Kidney epithelial cell (primary cell): Measurements from ENCODE around the gene CFAP61. TPM values are rescaled to one million over a fixed set of nuclear protein-coding genes. Genes with fewer than 3 reads are reported as not detected.

Source experiments
- DNase-seq: peaks from one replicate; pipeline ENCODE4 v3.0.0-alpha.2; 2010; ENCODE audit warnings: low read depth
- H3K27me3 ChIP-seq: 2 replicates; pipeline ENCODE4 v1.6.0; 2011; ENCODE audit warnings: low read length; ENCODE audit not compliant: control insufficient read depth, insufficient read depth
- H3K36me3 ChIP-seq: 2 replicates; pipeline ENCODE4 v1.5.1; 2011; ENCODE audit warnings: low read length; ENCODE audit not compliant: control insufficient read depth, insufficient read depth
- H3K4me3 ChIP-seq: 2 replicates; pipeline ENCODE4 v1.5.1; 2011; ENCODE audit warnings: low read depth, mild to moderate bottlenecking, control low read depth, low read length
- total RNA-seq: library from RNA; depleted of rRNA; stranded (reverse); fragments of >200 nt; gene quantifications from 2 replicates; pipeline ENCODE4 v1.2.3, GENCODE V29; 2015
- TF ChIP-seq, protein P1 (sequence below): IDR thresholded peaks from 2 replicates; pipeline ENCODE4 v1.5.1; 2011; ENCODE audit warnings: mild to moderate bottlenecking, moderate library complexity, low read length, control low read depth, inconsistent platforms; ENCODE audit not compliant: insufficient read depth, poor library complexity, severe bottlenecking

CFAP61 gene
- total RNA-seq, 1 donor from 2014 or later, result not detected

DNA sequence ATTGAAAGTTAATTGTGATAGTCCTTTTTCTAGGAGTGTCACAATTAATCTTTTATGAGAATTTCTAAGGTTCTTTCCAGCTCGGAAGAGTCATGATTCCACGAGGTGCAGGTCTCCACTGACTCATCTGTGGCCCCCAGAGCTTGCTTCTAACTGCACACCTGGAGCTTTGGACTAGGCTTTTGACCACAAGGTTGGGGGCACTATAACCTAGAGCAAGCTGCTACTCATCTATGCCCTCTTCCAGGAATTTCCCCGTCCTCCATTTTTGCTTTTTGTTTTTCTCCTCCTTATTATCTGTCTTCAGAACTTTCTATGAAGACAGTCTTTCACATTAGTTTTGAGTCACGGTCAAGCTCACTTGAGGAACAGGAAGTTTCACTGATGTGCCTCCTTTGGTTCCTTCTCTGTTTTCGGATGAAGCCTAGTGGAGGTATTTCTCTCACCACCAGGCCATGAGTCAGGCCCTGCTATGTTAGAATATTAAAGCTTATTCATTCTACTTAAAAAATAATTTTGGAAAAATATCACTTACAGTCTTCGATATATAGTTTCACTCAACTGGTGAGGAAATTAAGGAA, 196.4 kb downstream of the CFAP61 start:
- Histone ChIP-seq H3K4me3 (no peak overlapping the region), H3K36me3 (no peaks in the 10 kb centered on the region), H3K27me3 (no peaks in the 10 kb centered on the region)
- TF ChIP-seq, protein P1, sequence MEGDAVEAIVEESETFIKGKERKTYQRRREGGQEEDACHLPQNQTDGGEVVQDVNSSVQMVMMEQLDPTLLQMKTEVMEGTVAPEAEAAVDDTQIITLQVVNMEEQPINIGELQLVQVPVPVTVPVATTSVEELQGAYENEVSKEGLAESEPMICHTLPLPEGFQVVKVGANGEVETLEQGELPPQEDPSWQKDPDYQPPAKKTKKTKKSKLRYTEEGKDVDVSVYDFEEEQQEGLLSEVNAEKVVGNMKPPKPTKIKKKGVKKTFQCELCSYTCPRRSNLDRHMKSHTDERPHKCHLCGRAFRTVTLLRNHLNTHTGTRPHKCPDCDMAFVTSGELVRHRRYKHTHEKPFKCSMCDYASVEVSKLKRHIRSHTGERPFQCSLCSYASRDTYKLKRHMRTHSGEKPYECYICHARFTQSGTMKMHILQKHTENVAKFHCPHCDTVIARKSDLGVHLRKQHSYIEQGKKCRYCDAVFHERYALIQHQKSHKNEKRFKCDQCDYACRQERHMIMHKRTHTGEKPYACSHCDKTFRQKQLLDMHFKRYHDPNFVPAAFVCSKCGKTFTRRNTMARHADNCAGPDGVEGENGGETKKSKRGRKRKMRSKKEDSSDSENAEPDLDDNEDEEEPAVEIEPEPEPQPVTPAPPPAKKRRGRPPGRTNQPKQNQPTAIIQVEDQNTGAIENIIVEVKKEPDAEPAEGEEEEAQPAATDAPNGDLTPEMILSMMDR, result no peak
- DNase-seq, result no peak

DNA sequence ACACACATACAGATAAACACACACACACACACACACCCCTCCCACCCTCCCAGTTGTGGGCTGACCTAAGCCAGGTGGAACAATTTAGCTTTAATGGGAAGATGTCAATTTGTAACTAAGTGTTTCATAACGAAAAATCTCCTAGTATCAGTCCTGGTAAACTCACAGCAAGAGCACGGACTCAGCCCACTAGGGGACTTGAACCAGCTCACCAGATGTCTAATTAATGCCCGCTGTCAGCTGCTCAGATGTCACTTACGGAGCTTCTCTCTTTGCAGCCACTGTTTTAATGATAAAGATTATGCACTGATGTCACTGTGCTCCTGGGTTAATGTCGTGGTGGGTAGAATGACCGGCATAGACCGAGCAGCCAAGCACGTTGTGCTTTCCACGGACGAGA, 199.0 kb downstream of the CFAP61 start:
- Histone ChIP-seq H3K4me3 (no peak overlapping the region), H3K27me3 (no peaks in the 10 kb centered on the region), H3K36me3 (no peaks in the 10 kb centered on the region)
- TF ChIP-seq, protein P1, result no peak
- DNase-seq, result no peak

DNA sequence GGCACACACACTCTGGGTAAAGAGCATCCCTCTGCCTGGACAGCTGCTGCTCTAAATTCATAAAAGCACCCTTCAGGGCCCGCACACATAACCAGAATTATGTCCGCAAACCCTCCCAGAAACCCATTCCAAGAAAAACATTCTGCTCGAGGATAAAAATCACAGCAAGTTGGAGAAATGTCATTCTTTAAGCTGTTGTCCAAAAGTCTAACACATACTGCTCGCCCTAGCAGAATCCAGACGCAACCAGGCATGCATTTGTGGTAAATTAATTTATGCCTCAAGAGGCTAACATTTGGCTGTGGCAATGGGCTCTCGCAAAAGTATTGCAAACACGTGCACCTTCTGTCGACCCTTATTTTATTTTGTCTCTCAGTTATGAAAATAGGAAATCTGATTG, 199.5 kb downstream of the CFAP61 start:
- TF ChIP-seq, protein P1, result no peak
- Histone ChIP-seq H3K4me3 (no peak overlapping the region), H3K36me3 (no peaks in the 10 kb centered on the region), H3K27me3 (no peaks in the 10 kb centered on the region)
- DNase-seq, result no peak

DNA sequence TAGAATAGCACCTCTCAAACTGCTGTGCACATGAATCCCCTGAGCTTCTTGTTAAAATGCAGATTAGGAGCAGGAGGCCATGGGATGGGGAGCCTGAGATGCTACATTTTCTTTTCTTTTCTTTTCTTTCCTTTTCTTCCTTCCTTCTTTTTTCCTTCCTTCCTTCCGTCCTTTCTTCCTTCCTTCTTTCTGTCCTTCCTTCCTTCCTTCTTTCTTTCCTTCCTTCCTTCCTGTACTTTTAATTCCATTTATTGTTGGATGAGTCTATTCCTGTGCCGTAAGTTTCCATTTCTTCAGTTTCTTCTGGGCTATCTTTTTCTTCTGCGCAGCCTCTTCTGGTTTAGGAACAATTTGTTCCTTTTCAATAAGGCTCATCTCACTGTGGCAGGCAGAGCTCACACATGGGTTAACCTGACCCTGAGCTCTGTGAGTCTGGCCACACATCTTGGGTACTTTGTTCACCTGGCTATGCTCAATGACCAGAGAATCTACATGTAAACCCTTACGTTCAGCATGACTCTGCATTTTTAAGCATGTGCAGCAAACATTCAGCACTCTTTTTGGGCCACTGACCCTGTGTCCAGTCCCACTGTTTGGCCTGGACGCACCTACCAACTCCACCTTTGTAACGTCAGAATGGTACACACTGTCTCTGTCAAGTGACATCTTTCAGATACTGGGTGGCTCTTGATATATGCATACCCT, 200.9 kb downstream of the CFAP61 start:
- DNase-seq, result no peak
- TF ChIP-seq, protein P1, result no peak
- H3K4me3 ChIP-seq, result no peak overlapping the region
- H3K27me3 ChIP-seq, result no peaks in the 10 kb centered on the region
- H3K36me3 ChIP-seq, result no peaks in the 10 kb centered on the region

DNA sequence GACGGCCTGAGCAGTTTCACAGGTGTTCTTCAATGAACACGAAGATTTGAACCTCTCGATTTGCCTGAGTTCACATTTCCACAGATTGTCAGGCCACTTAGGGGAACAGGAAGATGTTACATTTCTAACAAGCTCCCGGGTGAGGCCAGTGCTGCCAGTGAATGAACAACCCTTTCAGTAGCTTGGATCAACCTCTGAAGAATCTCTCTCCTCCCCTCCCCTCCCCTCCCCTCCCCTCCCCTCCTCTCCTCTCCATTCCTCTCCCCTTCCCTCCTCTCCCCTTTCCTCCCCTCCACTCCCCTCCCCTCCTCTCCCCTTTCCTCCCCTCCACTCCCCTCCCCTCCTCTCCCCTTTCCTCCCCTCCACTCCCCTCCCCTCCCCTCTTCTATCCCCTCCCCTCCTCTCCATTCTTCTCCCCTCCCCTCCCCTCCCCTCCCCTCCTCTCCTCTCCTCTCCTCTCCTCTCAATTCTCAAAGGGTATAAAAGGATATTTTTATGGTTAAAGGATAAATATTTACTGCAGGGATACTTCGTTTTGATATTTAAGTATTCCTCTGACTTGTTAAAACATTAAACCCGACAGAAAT, 201.5 kb downstream of the CFAP61 start:
- TF ChIP-seq, protein P1, result no peak
- H3K27me3 ChIP-seq, result no peaks in the 10 kb centered on the region

More for the DNA sequence above, 201.5 kb downstream of the CFAP61 start:
- Histone ChIP-seq H3K4me3 (no peak overlapping the region), H3K36me3 (no peaks in the 10 kb centered on the region)
- no peak for DNase-seq
